Keratinocyte (primary cell): ENCODE measurements around the gene BIK. TPM values are rescaled to one million over a fixed set of nuclear protein-coding genes. Genes with fewer than 3 reads are reported as not detected.

Experiments
- DNase-seq: peaks from one replicate; pipeline ENCODE4 v3.0.0-alpha.2; 2011; ENCODE audit warnings: low read depth, missing footprints, low spot score
- FAIRE-seq: peaks from 2 replicates; lab custom pipeline; 2011; peaks lifted over from hg19 to GRCh38; lab: Jason Lieb, UNC
- H2AFZ ChIP-seq: 2 replicates; pipeline ENCODE4 v1.6.0; 2012; ENCODE audit warnings: low read length, control low read depth, inconsistent platforms; ENCODE audit not compliant: control insufficient read depth
- H3K27ac ChIP-seq: 2 replicates; pipeline ENCODE4 v1.5.1; 2011; ENCODE audit warnings: low read length; ENCODE audit not compliant: control insufficient read depth, insufficient read depth
- H3K27me3 ChIP-seq: 3 replicates; pipeline ENCODE4 v1.6.0; 2011; ENCODE audit warnings: low read length; ENCODE audit not compliant: control insufficient read depth, insufficient read depth; ENCODE audit errors: extremely low read depth
- H3K36me3 ChIP-seq, 2 experiments: 2 replicates in 1 of 2; 3 replicates in 1 of 2; pipeline ENCODE4 v1.5.1; 2011; ENCODE audit warnings: low read length in 2 of 2, mild to moderate bottlenecking in 1 of 2; ENCODE audit not compliant: control insufficient read depth in 2 of 2, insufficient read depth in 2 of 2; ENCODE audit errors: extremely low read depth in 1 of 2
- H3K4me1 ChIP-seq: 3 replicates; pipeline ENCODE4 v1.5.1; 2011; ENCODE audit warnings: low read length; ENCODE audit not compliant: control insufficient read depth, insufficient read depth; ENCODE audit errors: extremely low read depth
- H3K4me2 ChIP-seq: 3 replicates; pipeline ENCODE4 v1.6.0; 2011; ENCODE audit warnings: low read depth, low read length; ENCODE audit not compliant: control insufficient read depth, insufficient read depth; ENCODE audit errors: extremely low read depth
- H3K4me3 ChIP-seq, 3 experiments: fragments of 200-600 bp in 1 of 3; sonication (generic) in 1 of 3; 2 replicates in 2 of 3; 3 replicates in 1 of 3; pipeline ENCODE4 v1.5.1; 2011 to 2016; ENCODE audit warnings: low read length in 3 of 3, mild to moderate bottlenecking in 3 of 3, control low read depth in 2 of 3, inconsistent platforms in 1 of 3, low read depth in 1 of 3, mixed read lengths in 1 of 3, mixed run types in 1 of 3, moderate library complexity in 1 of 3; ENCODE audit not compliant: control insufficient read depth in 2 of 3, insufficient read depth in 2 of 3; ENCODE audit errors: extremely low read depth in 1 of 3
- H3K79me2 ChIP-seq: 2 replicates; pipeline ENCODE4 v1.6.0; 2012; ENCODE audit warnings: low read length; ENCODE audit not compliant: control insufficient read depth, insufficient read depth
- H3K9ac ChIP-seq: 3 replicates; pipeline ENCODE4 v1.6.0; 2011; ENCODE audit warnings: low read length; ENCODE audit not compliant: control insufficient read depth, insufficient read depth; ENCODE audit errors: extremely low read depth
- H3K9me1 ChIP-seq: 3 replicates; pipeline ENCODE4 v1.6.0; 2011; ENCODE audit warnings: low read length; ENCODE audit not compliant: control insufficient read depth, insufficient read depth; ENCODE audit errors: extremely low read depth
- H3K9me3 ChIP-seq: 2 replicates; pipeline ENCODE4 v1.5.1; 2012; ENCODE audit warnings: low read depth, low read length; ENCODE audit not compliant: control insufficient read depth
- H4K20me1 ChIP-seq: 3 replicates; pipeline ENCODE4 v1.6.0; 2011; ENCODE audit warnings: low read length; ENCODE audit not compliant: control insufficient read depth, insufficient read depth; ENCODE audit errors: extremely low read depth
- CTCF ChIP-seq, 3 experiments: IDR thresholded peaks in 1 of 3; conservative IDR thresholded peaks in 1 of 3; optimal IDR thresholded peaks in 1 of 3; 2 replicates in 2 of 3; 3 replicates in 1 of 3; pipeline versions ENCODE3 to v1.5.1; 2011; ENCODE audit warnings: low read length in 3 of 3, mild to moderate bottlenecking in 3 of 3, moderate library complexity in 2 of 3, control low read depth in 1 of 3, inconsistent platforms in 1 of 3; ENCODE audit not compliant: insufficient read depth in 2 of 3; ENCODE audit errors: extremely low read depth in 1 of 3
- EZH2 ChIP-seq: IDR thresholded peaks from one replicate; pipeline ENCODE4 v1.6.1; 2012; ENCODE audit warnings: inconsistent platforms, mild to moderate bottlenecking, low read length, moderate library complexity
- dilution Hi-C: fragments of 300-500 bp; cut with MboI; formaldehyde crosslinking; loops from one replicate; pipeline ENCODE4 v1.7.0; 2020; ENCODE audit warnings: low sequenced_read_pairs; ENCODE audit not compliant: extremely low pct_ligation_motif_present
- polyA plus RNA-seq, 5 experiments: library from polyadenylated mRNA; depleted of rRNA in 3 of 5; stranded (reverse) in 3 of 5; stranded (forward) in 1 of 5; unstranded in 1 of 5; fragments of >200 nt; gene quantifications; 1 replicate in 1 of 5; 2 replicates in 3 of 5; 3 replicates in 1 of 5; pipeline versions ENCODE4 v1.2.1 to v1.2.3, GENCODE V29; 2011 to 2012; ENCODE audit warnings: missing spikeins in 2 of 5, low read depth in 1 of 5, low replicate concordance in 1 of 5

Gene BIK
- polyA plus RNA-seq, 1 donor (not counting 4 experiments of a cell fraction or from before 2014, with no cell fraction given) = 4.4 TPM

GRCh38 chr22:43173976-43174720 lies 63.6 kb downstream of the BIK start:
- Histone ChIP-seq H2AFZ (no peak overlapping the region), H3K36me3 (peaks cover 19 to 53% of the 10 kb centered on the region in 2 experiments), H3K9me3 (no peaks in the 10 kb centered on the region), H3K79me2 (no peaks in the 10 kb centered on the region), H3K4me2 (no peak overlapping the region), H3K27ac (no peak overlapping the region), H4K20me1 (no peaks in the 10 kb centered on the region), H3K4me1 (peaks cover 7% of the 10 kb centered on the region), H3K9ac (no peak overlapping the region), H3K4me3 (no peak overlapping the region), H3K9me1 (no peaks in the 10 kb centered on the region), H3K27me3 (no peaks in the 10 kb centered on the region)
- TF ChIP-seq EZH2 (no peak), CTCF (optimal IDR thresholded peaks at IDR 0.05 in 1 of 3, IDR thresholded peaks at IDR 0.05 in 1 of 3, conservative IDR thresholded peaks at IDR 0.05 in 1 of 3; ENCODE audit: extremely low read depth in 1 of 3, insufficient read depth in 2 of 3, low read length in 3 of 3) (no peak)
- no peak for FAIRE-seq
- DNase-seq = no peak
- dilution Hi-C loops = no loop called here

- peak overlapping the region; percentile 18 for H3K4me2 ChIP-seq
- dilution Hi-C loops = no loop called here
- no peak for TF ChIP-seq EZH2
- peak in 2 of 3 experiments; percentile 29 to 41 for TF ChIP-seq CTCF (optimal IDR thresholded peaks at IDR 0.05 in 1 of 3, IDR thresholded peaks at IDR 0.05 in 1 of 3, conservative IDR thresholded peaks at IDR 0.05 in 1 of 3; ENCODE audit: extremely low read depth in 1 of 3, insufficient read depth in 2 of 3, low read length in 3 of 3)
- H3K4me3 ChIP-seq = no peak overlapping the region
- no peak for DNase-seq
- H2AFZ ChIP-seq = no peak overlapping the region
- no peaks in the 10 kb centered on the region for H4K20me1 ChIP-seq
- no peak overlapping the region for H3K9ac ChIP-seq
- H3K9me3 ChIP-seq = no peaks in the 10 kb centered on the region
- no peaks in the 10 kb centered on the region for H3K79me2 ChIP-seq
- H3K4me1 ChIP-seq = peaks cover 6% of the 10 kb centered on the region
- FAIRE-seq = peak; percentile 60
- no peak overlapping the region for H3K27ac ChIP-seq
- H3K27me3 ChIP-seq = no peaks in the 10 kb centered on the region
- peaks cover 24 to 53% of the 10 kb centered on the region in 2 experiments for H3K36me3 ChIP-seq
- no peaks in the 10 kb centered on the region for H3K9me1 ChIP-seq
Observed at GRCh38 chr22:43174941-43175531, 64.5 kb downstream of the BIK start.
